HepG2 (cell line): ENCODE measurements around the gene SLC29A2. TPM values are rescaled to one million over a fixed set of nuclear protein-coding genes. Genes with fewer than 3 reads are reported as not detected.

Experiments
- CBX1 ChIP-seq: IDR thresholded peaks from one replicate; pipeline ENCODE4 v1.6.1; 2016; ENCODE audit warnings: antibody characterized with exemption, low read depth
- HES4 ChIP-seq: sonication (generic); formaldehyde crosslinking; IDR thresholded peaks from 2 replicates; pipeline ENCODE4 v1.9.0; 2021; ENCODE audit warnings: mild to moderate bottlenecking, missing genetic modification reagents, borderline replicate concordance
- IRF1 ChIP-seq: sonication (generic); formaldehyde crosslinking; IDR thresholded peaks from 2 replicates; pipeline ENCODE4 v1.4.0; 2020; ENCODE audit warnings: low read depth, mild to moderate bottlenecking, missing genetic modification reagents
- MAFK ChIP-seq, 2 experiments: IDR thresholded peaks in 1 of 2; conservative IDR thresholded peaks in 1 of 2; 2 replicates each; pipeline ENCODE4 v1.6.1; 2011; ENCODE audit warnings: improper control_type of control experiment in 2 of 2, low read length in 2 of 2
- MED1 ChIP-seq: sonication (generic); formaldehyde crosslinking; IDR thresholded peaks from 2 replicates; pipeline ENCODE4 v1.4.0; 2020; ENCODE audit warnings: missing genetic modification reagents
- ZNF143 ChIP-seq: sonication (generic); formaldehyde crosslinking; IDR thresholded peaks from 2 replicates; pipeline ENCODE4 v1.4.0; 2020; ENCODE audit warnings: missing genetic modification reagents
- ZNF512B ChIP-seq: sonication (generic); formaldehyde crosslinking; IDR thresholded peaks from 2 replicates; pipeline ENCODE4 v1.5.1; 2020; ENCODE audit warnings: missing genetic modification reagents, mild to moderate bottlenecking, borderline replicate concordance
- ZNF557 ChIP-seq: sonication (generic); formaldehyde crosslinking; IDR thresholded peaks from 2 replicates; pipeline ENCODE4 v1.4.0; 2020; ENCODE audit warnings: missing genetic modification reagents
- polyA plus RNA-seq, 8 experiments: library from polyadenylated mRNA; depleted of rRNA in 3 of 8; stranded (reverse) in 7 of 8; unstranded in 1 of 8; fragments of >200 nt; fragmentation: Illumina TruSeq in 4 of 8; extraction: Trizol in 4 of 8; gene quantifications; 2 replicates each; pipeline versions ENCODE4 v1.2.1 to v1.2.3, GENCODE V29; 2011 to 2016; ENCODE audit warnings: low read depth in 4 of 8, missing spikeins in 1 of 8, mixed read lengths in 1 of 8; ENCODE audit not compliant: insufficient read depth in 1 of 8
- total RNA-seq, 5 experiments: library from RNA; depleted of rRNA; stranded (reverse); fragments of >200 nt; fragmentation: Illumina TruSeq; extraction: Trizol; gene quantifications; 2 replicates each; pipeline ENCODE4 v1.2.3, GENCODE V29; 2016; ENCODE audit warnings: low read depth in 1 of 5
- TF ChIP-seq, protein P1 (sequence below): sonication (generic); formaldehyde crosslinking; IDR thresholded peaks from one replicate; pipeline ENCODE4 v1.5.1; 2020; ENCODE audit warnings: mild to moderate bottlenecking, missing genetic modification reagents; ENCODE audit errors: not compliant biosample characterization
- TF ChIP-seq, protein P2 (sequence below): IDR thresholded peaks from 2 replicates; pipeline ENCODE4 v1.4.0; 2020; ENCODE audit warnings: mild to moderate bottlenecking, missing genetic modification reagents

Gene SLC29A2
- total and polyA plus RNA-seq, 2 of the 13 experiments (the other 11 are each of a cell fraction or from before 2014, with no cell fraction given) = 0.63 to 0.66 TPM

- TF ChIP-seq, protein P1, sequence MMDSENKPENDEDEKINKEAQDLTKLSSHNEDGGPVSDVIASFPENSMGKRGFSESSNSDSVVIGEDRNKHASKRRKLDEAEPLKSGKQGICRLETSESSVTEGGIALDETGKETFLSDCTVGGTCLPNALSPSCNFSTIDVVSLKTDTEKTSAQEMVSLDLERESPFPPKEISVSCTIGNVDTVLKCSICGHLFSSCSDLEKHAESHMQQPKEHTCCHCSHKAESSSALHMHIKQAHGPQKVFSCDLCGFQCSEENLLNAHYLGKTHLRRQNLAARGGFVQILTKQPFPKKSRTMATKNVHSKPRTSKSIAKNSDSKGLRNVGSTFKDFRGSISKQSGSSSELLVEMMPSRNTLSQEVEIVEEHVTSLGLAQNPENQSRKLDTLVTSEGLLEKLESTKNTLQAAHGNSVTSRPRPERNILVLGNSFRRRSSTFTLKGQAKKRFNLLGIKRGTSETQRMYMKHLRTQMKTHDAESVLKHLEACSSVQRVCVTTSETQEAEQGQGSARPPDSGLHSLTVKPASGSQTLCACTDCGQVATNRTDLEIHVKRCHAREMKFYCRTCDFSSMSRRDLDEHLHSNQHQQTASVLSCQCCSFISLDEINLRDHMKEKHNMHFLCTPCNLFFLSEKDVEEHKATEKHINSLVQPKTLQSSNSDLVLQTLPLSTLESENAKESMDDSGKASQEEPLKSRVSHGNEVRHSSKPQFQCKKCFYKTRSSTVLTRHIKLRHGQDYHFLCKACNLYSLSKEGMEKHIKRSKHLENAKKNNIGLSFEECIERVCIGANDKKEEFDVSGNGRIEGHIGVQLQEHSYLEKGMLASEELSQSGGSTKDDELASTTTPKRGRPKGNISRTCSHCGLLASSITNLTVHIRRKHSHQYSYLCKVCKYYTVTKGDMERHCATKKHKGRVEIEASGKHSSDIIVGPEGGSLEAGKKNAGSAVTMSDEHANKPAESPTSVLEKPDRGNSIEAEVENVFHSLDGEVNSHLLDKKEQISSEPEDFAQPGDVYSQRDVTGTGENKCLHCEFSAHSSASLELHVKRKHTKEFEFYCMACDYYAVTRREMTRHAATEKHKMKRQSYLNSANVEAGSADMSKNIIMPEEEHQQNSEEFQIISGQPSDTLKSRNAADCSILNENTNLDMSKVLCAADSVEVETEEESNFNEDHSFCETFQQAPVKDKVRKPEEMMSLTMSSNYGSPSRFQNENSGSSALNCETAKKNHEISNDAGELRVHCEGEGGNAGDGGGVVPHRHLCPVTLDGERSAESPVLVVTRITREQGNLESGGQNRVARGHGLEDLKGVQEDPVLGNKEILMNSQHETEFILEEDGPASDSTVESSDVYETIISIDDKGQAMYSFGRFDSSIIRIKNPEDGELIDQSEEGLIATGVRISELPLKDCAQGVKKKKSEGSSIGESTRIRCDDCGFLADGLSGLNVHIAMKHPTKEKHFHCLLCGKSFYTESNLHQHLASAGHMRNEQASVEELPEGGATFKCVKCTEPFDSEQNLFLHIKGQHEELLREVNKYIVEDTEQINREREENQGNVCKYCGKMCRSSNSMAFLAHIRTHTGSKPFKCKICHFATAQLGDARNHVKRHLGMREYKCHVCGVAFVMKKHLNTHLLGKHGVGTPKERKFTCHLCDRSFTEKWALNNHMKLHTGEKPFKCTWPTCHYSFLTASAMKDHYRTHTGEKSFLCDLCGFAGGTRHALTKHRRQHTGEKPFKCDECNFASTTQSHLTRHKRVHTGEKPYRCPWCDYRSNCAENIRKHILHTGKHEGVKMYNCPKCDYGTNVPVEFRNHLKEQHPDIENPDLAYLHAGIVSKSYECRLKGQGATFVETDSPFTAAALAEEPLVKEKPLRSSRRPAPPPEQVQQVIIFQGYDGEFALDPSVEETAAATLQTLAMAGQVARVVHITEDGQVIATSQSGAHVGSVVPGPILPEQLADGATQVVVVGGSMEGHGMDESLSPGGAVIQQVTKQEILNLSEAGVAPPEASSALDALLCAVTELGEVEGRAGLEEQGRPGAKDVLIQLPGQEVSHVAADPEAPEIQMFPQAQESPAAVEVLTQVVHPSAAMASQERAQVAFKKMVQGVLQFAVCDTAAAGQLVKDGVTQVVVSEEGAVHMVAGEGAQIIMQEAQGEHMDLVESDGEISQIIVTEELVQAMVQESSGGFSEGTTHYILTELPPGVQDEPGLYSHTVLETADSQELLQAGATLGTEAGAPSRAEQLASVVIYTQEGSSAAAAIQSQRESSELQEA (CRISPR knock-in tag) = no peak
- TF ChIP-seq, protein P2, sequence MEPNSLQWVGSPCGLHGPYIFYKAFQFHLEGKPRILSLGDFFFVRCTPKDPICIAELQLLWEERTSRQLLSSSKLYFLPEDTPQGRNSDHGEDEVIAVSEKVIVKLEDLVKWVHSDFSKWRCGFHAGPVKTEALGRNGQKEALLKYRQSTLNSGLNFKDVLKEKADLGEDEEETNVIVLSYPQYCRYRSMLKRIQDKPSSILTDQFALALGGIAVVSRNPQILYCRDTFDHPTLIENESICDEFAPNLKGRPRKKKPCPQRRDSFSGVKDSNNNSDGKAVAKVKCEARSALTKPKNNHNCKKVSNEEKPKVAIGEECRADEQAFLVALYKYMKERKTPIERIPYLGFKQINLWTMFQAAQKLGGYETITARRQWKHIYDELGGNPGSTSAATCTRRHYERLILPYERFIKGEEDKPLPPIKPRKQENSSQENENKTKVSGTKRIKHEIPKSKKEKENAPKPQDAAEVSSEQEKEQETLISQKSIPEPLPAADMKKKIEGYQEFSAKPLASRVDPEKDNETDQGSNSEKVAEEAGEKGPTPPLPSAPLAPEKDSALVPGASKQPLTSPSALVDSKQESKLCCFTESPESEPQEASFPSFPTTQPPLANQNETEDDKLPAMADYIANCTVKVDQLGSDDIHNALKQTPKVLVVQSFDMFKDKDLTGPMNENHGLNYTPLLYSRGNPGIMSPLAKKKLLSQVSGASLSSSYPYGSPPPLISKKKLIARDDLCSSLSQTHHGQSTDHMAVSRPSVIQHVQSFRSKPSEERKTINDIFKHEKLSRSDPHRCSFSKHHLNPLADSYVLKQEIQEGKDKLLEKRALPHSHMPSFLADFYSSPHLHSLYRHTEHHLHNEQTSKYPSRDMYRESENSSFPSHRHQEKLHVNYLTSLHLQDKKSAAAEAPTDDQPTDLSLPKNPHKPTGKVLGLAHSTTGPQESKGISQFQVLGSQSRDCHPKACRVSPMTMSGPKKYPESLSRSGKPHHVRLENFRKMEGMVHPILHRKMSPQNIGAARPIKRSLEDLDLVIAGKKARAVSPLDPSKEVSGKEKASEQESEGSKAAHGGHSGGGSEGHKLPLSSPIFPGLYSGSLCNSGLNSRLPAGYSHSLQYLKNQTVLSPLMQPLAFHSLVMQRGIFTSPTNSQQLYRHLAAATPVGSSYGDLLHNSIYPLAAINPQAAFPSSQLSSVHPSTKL (CRISPR knock-in tag) = 0 out of 2 replicates have a peak, but pooled peaks have one; percentile 8
- TF ChIP-seq ZNF557 (no peak), CBX1 (no peak), MAFK (conservative IDR thresholded peaks at IDR 0.05 in 1 of 2, IDR thresholded peaks at IDR 0.05 in 1 of 2; ENCODE audit: low read length in 2 of 2) (no peak), ZNF143 (no peak), IRF1 (CRISPR knock-in tag) (no peak), HES4 (CRISPR knock-in tag) (no peak), ZNF512B (no peak), MED1 (CRISPR knock-in tag) (peak; percentile 55)
Measured at GRCh38 chr11:66312549-66313320, 58.8 kb downstream of the SLC29A2 start (continued).
